GM12891 (cell line): Measurements from ENCODE around the gene TRMT1.

Source experiments
- PAX5 ChIP-seq: IDR thresholded peaks from 2 replicates; pipeline ENCODE4 v1.6.1; 2011; ENCODE audit warnings: low read length, moderate library complexity, mild to moderate bottlenecking; ENCODE audit not compliant: insufficient read depth, severe bottlenecking
- POLR2A ChIP-seq: IDR thresholded peaks from 2 replicates; pipeline ENCODE4 v1.6.1; 2011; ENCODE audit warnings: low read depth, low read length, control low read depth
- POLR2AphosphoS5 ChIP-seq: IDR thresholded peaks from 2 replicates; pipeline ENCODE4 v1.6.1; 2011; ENCODE audit warnings: low read depth, low read length, control low read depth
- POU2F2 ChIP-seq: IDR thresholded peaks from 2 replicates; pipeline ENCODE4 v1.6.1; 2011; ENCODE audit warnings: low read depth, mild to moderate bottlenecking, control low read depth, low read length, moderate library complexity
- SPI1 ChIP-seq: IDR thresholded peaks from 2 replicates; pipeline ENCODE4 v1.6.1; 2011; ENCODE audit warnings: low read depth, low read length, control low read depth
- TAF1 ChIP-seq: IDR thresholded peaks from 2 replicates; pipeline ENCODE4 v1.6.1; 2011; ENCODE audit warnings: low read depth, low read length, control low read depth

DNA sequence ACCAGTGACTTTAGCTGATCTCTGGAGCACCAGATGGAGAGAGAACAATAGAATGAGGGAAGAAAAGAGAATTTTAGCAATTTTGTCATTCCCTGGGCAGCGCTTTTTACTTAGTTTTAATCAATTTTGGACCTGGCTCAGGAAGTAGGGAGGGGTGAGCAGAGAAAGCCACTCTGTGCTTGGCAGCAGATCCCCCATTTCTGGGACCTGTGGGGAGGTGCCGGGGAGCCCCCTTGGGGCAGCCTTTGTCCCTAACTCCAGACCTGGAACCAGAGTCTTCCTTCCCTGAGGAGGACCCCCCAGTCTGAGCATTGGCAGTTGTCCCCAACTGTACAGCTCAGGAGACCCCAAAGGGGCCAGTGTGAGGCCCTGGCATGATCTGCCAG is 24.4 kb downstream of the TRMT1 start:
- TF ChIP-seq POLR2A, result no peak
- TF ChIP-seq POLR2AphosphoS5, result no peak
- TF ChIP-seq TAF1, result no peak
- no peak for TF ChIP-seq SPI1
- TF ChIP-seq POU2F2, result no peak
- no peak for TF ChIP-seq PAX5
